Measurements from ENCODE around the gene ANKRD34C.

Gene ANKRD34C

GRCh38 chr15:79282371-79283251, at the start of gene ANKRD34C:
Gene ANKRD34C (plus strand): TSS chr15:79282722. CDS start chr15:79293285, 10,563 bp downstream.
- DNase-seq = no peak

GRCh38 chr15:79233236-79233635, 49.3 kb upstream of the ANKRD34C start:
- no peak for DNase-seq

- no peak for DNase-seq
These were observed 42.5 kb upstream of the ANKRD34C start for GRCh38 chr15:79240036-79240435.

GRCh38 chr15:79243723-79244122, 38.8 kb upstream of the ANKRD34C start:
- DNase-seq = no peak

GRCh38 chr15:79244876-79245275, 37.6 kb upstream of the ANKRD34C start:
- no peak for DNase-seq

- no peak for DNase-seq
These were observed 34.3 kb upstream of the ANKRD34C start for GRCh38 chr15:79248183-79248582.

GRCh38 chr15:79257454-79257853, 25.1 kb upstream of the ANKRD34C start:
- DNase-seq = no peak

GRCh38 chr15:79261836-79262235, 20.7 kb upstream of the ANKRD34C start:
- DNase-seq = no peak

GRCh38 chr15:79265167-79265566, 17.4 kb upstream of the ANKRD34C start:
- DNase-seq = no peak

- no peak for DNase-seq
These were observed 16.4 kb upstream of the ANKRD34C start for GRCh38 chr15:79265987-79266579.

- DNase-seq = peak; percentile 17
These were observed 928 bp downstream of the ANKRD34C start for GRCh38 chr15:79283252-79284048.

- no peak for DNase-seq
These were observed 8.2 kb downstream of the ANKRD34C start for GRCh38 chr15:79290642-79291275.

GRCh38 chr15:79292011-79292410, 9.5 kb downstream of the ANKRD34C start:
- DNase-seq = no peak

- DNase-seq = no peak
These were observed 11.6 kb downstream of the ANKRD34C start for GRCh38 chr15:79294075-79294474.

- DNase-seq = no peak
These were observed 14.1 kb downstream of the ANKRD34C start for GRCh38 chr15:79296583-79296982.

- no peak for DNase-seq
These were observed 16.8 kb downstream of the ANKRD34C start for GRCh38 chr15:79299126-79299840.

GRCh38 chr15:79299841-79300235, 17.3 kb downstream of the ANKRD34C start:
- no peak for DNase-seq

- no peak for DNase-seq
These were observed 24.7 kb downstream of the ANKRD34C start for GRCh38 chr15:79307251-79307650.

GRCh38 chr15:79308874-79309273, 26.4 kb downstream of the ANKRD34C start:
- no peak for DNase-seq

GRCh38 chr15:79310612-79310984, 28.1 kb downstream of the ANKRD34C start:
- DNase-seq = no peak

- peak; percentile 86 for DNase-seq
These were observed 28.7 kb downstream of the ANKRD34C start, which contains the start of gene TMED3 for GRCh38 chr15:79310985-79311900. Gene TMED3 (plus strand): TSS chr15:79311112. CDS start chr15:79311250, 138 bp downstream.
